HCT116 (cell line): ENCODE data around the gene ZMAT3. TPM values are rescaled to one million over a fixed set of nuclear protein-coding genes. Genes with fewer than 3 reads are reported as not detected.

ENCODE experiments used
- ATAC-seq: fragments of 200-7000 bp; cut with Tn5 transposase; 2 replicates; pipeline ENCODE4 v1.9.1; 2020; ENCODE audit warnings: mild to moderate bottlenecking, moderate library complexity
- BruUV-seq: library from RNA; stranded (reverse); fragments of 400-500 nt; replicated peaks from 2 replicates; lab custom pipeline; 2021; lab: Mats Ljungman, UMichigan
- CTCF ChIA-PET: fragments of 300-600 bp; sonication (Branson Sonifier 250); formaldehyde crosslinking; loops from one replicate; lab custom pipeline; 2021; ENCODE audit warnings: antibody characterized with exemption; lab: Charles Lee
- POLR2A ChIA-PET: fragments of 300-600, 350-600 bp; sonication (Branson Sonifier 250); formaldehyde crosslinking; loops from one replicate; lab custom pipeline; 2021; ENCODE audit warnings: antibody characterized with exemption; lab: Charles Lee
- RAD21 ChIA-PET, 2 experiments: fragments of 300-600 bp; sonication (Branson Sonifier 250); formaldehyde crosslinking; loops; one replicate each; lab custom pipeline; 2023; ENCODE audit warnings: low total read pairs in 2 of 2; ENCODE audit not compliant: uncharacterized antibody in 2 of 2, unreplicated experiment in 2 of 2, low non-redundant PET in 1 of 2; lab: Charles Lee
- DNase-seq: peaks from one replicate; pipeline ENCODE4 v3.0.0-alpha.2; 2010; ENCODE audit warnings: low read depth, low spot score
- H2AFZ ChIP-seq: fragments of 200-600 bp; shearing (Covaris generic), sonication (generic); 2 replicates; pipeline ENCODE4 v1.6.1; 2017; ENCODE audit warnings: low read depth, mixed run types, mixed read lengths, antibody characterized with exemption, low read length; ENCODE audit not compliant: poor library complexity, severe bottlenecking
- H3K27ac ChIP-seq: 2 replicates; pipeline ENCODE4 v1.5.1; 2012; ENCODE audit warnings: low read depth, low read length
- H3K27me3 ChIP-seq: fragments of 200-600 bp; sonication (generic); 2 replicates; pipeline ENCODE4 v1.6.1; 2016; ENCODE audit warnings: mixed run types, low read length, mixed read lengths; ENCODE audit not compliant: insufficient read depth
- H3K36me3 ChIP-seq, 2 experiments: fragments of 200-500 bp in 1 of 2; fragments of 200-600 bp in 1 of 2; sonication (Bioruptor generic) in 1 of 2; sonication (generic) in 1 of 2; 2 replicates each; pipeline versions ENCODE4 v1.5.1 to v1.6.1; 2014 to 2016; ENCODE audit warnings: low read length in 2 of 2, inconsistent platforms in 1 of 2, mixed read lengths in 1 of 2, mixed run types in 1 of 2; ENCODE audit not compliant: insufficient read depth in 2 of 2, control insufficient read depth in 1 of 2
- H3K4me1 ChIP-seq, 2 experiments: fragments of 200-600 bp in 1 of 2; sonication (generic) in 1 of 2; 2 replicates each; pipeline versions ENCODE4 v1.5.1 to v1.6.1; 2012 to 2017; ENCODE audit warnings: low read length in 2 of 2, inconsistent platforms in 1 of 2, mild to moderate bottlenecking in 1 of 2, mixed read lengths in 1 of 2, mixed run types in 1 of 2, moderate library complexity in 1 of 2; ENCODE audit not compliant: insufficient read depth in 2 of 2, control insufficient read depth in 1 of 2
- H3K4me2 ChIP-seq: fragments of 200-600 bp; sonication (generic); 2 replicates; pipeline ENCODE4 v1.6.1; 2017; ENCODE audit warnings: mixed run types, low read length, mixed read lengths
- H3K4me3 ChIP-seq, 2 experiments: fragments of 200-600 bp in 1 of 2; sonication (generic) in 1 of 2; replicated peaks in 1 of 2; 2 replicates each; pipeline ENCODE4 v1.5.1; 2011 to 2016; ENCODE audit warnings: low read length in 2 of 2, control low read depth in 1 of 2, low read depth in 1 of 2, mild to moderate bottlenecking in 1 of 2, mixed read lengths in 1 of 2, mixed run types in 1 of 2
- H3K79me2 ChIP-seq: fragments of 200-600 bp; sonication (generic); 2 replicates; pipeline ENCODE4 v1.6.1; 2017; ENCODE audit warnings: mild to moderate bottlenecking, mixed run types, low read length, moderate library complexity, mixed read lengths; ENCODE audit not compliant: insufficient read depth
- H3K9ac ChIP-seq: fragments of 200-600 bp; sonication (generic); 2 replicates; pipeline ENCODE4 v1.6.1; 2016; ENCODE audit warnings: low read length, mixed read lengths
- H3K9me2 ChIP-seq: fragments of 200-600 bp; sonication (generic), shearing (Covaris generic); 2 replicates; pipeline ENCODE4 v1.6.1; 2017; ENCODE audit warnings: mixed run types, mild to moderate bottlenecking, moderate library complexity; ENCODE audit not compliant: insufficient read depth
- H3K9me3 ChIP-seq, 2 experiments: fragments of 200-500 bp in 1 of 2; fragments of 200-600 bp in 1 of 2; sonication (Bioruptor generic) in 1 of 2; sonication (generic) in 1 of 2; 2 replicates each; pipeline ENCODE4 v1.6.1; 2014 to 2017; ENCODE audit warnings: low read length in 2 of 2, mixed read lengths in 2 of 2, inconsistent platforms in 1 of 2, low read depth in 1 of 2, mild to moderate bottlenecking in 1 of 2, mixed run types in 1 of 2, moderate library complexity in 1 of 2; ENCODE audit not compliant: control insufficient read depth in 1 of 2, insufficient read depth in 1 of 2
- H4K20me1 ChIP-seq: fragments of 200-600 bp; sonication (generic), shearing (Covaris generic); 2 replicates; pipeline ENCODE4 v1.6.1; 2017; ENCODE audit warnings: mixed run types, mild to moderate bottlenecking, moderate library complexity; ENCODE audit not compliant: insufficient read depth
- CBX3 ChIP-seq: IDR thresholded peaks from 2 replicates; pipeline ENCODE4 v1.6.1; 2012; ENCODE audit warnings: low read depth
- CEBPB ChIP-seq: IDR thresholded peaks from 2 replicates; pipeline ENCODE4 v1.6.1; 2012; ENCODE audit warnings: low read depth
- EZH2phosphoT487 ChIP-seq: fragments of 200-600 bp; IDR thresholded peaks from 2 replicates; pipeline ENCODE4 v1.6.1; 2018; ENCODE audit warnings: antibody characterized with exemption, borderline replicate concordance
- FOSL1 ChIP-seq: IDR thresholded peaks from 2 replicates; pipeline ENCODE4 v1.6.1; 2012; ENCODE audit warnings: low read depth
- SP1 ChIP-seq: IDR thresholded peaks from 2 replicates; pipeline ENCODE4 v1.6.1; 2012; ENCODE audit warnings: low read depth
- TCF7L2 ChIP-seq: IDR thresholded peaks from 2 replicates; pipeline ENCODE4 v1.7.0; 2011; ENCODE audit warnings: borderline replicate concordance, inconsistent platforms; ENCODE audit not compliant: insufficient read depth, insufficient read length; ENCODE audit errors: extremely low read depth
- ZFX ChIP-seq: fragments of 450-650 bp; IDR thresholded peaks from 2 replicates; pipeline ENCODE4 v1.6.1; 2017
- intact Hi-C: fragments of 100-400 bp; cut with micrococcal nuclease; formaldehyde crosslinking; loops from 2 replicates; pipeline ENCODE4 v1.10.0; 2022
- total RNA-seq: library from RNA; stranded (reverse); gene quantifications from one replicate; pipeline ENCODE4 v1.2.1, GENCODE V29; 2021; ENCODE audit not compliant: unreplicated experiment
- TF ChIP-seq, protein P1 (sequence below), 3 experiments: fragments of 200-600 bp in 1 of 3; sonication (generic) in 1 of 3; IDR thresholded peaks in 2 of 3; conservative IDR thresholded peaks in 1 of 3; 2 replicates each; pipeline ENCODE4 v1.5.1; 2012 to 2017; ENCODE audit warnings: low read depth in 2 of 3, low read length in 2 of 3, antibody characterized with exemption in 1 of 3, borderline replicate concordance in 1 of 3, control low read depth in 1 of 3, mild to moderate bottlenecking in 1 of 3, mixed read lengths in 1 of 3, mixed run types in 1 of 3, moderate library complexity in 1 of 3; ENCODE audit not compliant: insufficient read depth in 1 of 3
- TF ChIP-seq, protein P2 (sequence below): IDR thresholded peaks from 2 replicates; pipeline ENCODE4 v1.6.1; 2011; ENCODE audit warnings: mild to moderate bottlenecking, low read length, moderate library complexity; ENCODE audit not compliant: insufficient replicate concordance; ENCODE audit errors: extremely low read depth

ZMAT3 gene
- total RNA-seq, 1 experiment from 2014 or later, result 12.1 TPM

DNA sequence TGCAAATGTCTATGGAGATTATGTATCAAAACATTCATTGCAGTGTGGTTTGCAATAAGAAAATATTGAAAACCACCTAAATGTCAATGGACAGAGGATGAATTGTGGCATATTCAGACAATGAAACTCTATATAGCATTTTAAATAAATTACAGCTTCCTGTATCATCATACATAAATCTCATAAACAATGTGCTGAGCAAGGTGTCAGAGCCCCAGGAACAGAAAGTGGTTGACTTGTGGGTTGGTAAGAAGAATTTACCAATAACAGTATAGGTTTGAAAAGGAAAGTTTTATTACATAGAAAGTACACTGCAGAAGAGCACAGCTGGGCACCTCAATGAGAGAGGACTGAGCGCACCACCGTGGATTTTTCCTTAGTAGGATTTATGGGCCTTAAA, 75.2 kb downstream of the ZMAT3 start:
- Histone ChIP-seq H3K27ac (no peak overlapping the region), H3K9ac (no peak overlapping the region), H2AFZ (no peak overlapping the region), H4K20me1 (no peaks in the 10 kb centered on the region), H3K36me3 (no peaks in the 10 kb centered on the region), H3K4me2 (no peak overlapping the region), H3K79me2 (no peaks in the 10 kb centered on the region), H3K4me3 (no peak overlapping the region), H3K9me3 (no peaks in the 10 kb centered on the region)
- RAD21 ChIA-PET, result no interaction called here
- DNase-seq (no peak), ATAC-seq (no peak)
- BruUV-seq, result no TSS peak
- POLR2A ChIA-PET, result no interaction called here
- intact Hi-C loops, result no loop called here
- no peak for TF ChIP-seq FOSL1
- no peak for TF ChIP-seq CBX3
- TF ChIP-seq SP1, result no peak
- TF ChIP-seq TCF7L2, result no peak
- no peak for TF ChIP-seq CEBPB
- TF ChIP-seq, all 23 proteins: peak for 0
- CTCF ChIA-PET, result no interaction called here
- no peaks in the 10 kb centered on the region for H3K4me1 ChIP-seq
- H3K9me2 ChIP-seq, result no peaks in the 10 kb centered on the region
- no peaks in the 10 kb centered on the region for H3K27me3 ChIP-seq

DNA sequence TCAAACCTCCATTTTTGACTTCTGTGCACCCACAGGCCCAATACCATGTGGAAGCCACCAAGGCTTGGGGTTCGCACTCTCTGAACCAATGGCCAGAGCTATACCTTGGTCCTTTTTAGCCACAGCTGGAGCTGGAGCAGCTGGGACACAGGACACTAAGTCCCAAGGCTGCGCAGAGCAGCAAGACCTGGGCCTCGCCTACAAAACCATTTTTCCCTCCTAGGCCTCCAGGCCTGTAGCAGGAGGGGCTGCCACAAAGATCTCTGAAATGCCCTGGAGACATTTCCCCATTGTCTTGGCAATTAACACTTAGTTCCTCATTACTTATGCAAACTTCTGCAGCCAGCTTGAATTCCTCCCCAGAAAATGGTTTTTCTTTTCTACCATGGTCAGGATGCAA, 81.3 kb downstream of the ZMAT3 start:
- ChIA-PET POLR2A (no interaction called here), RAD21 (no interaction called here), CTCF (no interaction called here)
- TF ChIP-seq ZFX (no peak), EZH2phosphoT487 (no peak), CEBPB (no peak), FOSL1 (no peak)
- TF ChIP-seq, protein P1, sequence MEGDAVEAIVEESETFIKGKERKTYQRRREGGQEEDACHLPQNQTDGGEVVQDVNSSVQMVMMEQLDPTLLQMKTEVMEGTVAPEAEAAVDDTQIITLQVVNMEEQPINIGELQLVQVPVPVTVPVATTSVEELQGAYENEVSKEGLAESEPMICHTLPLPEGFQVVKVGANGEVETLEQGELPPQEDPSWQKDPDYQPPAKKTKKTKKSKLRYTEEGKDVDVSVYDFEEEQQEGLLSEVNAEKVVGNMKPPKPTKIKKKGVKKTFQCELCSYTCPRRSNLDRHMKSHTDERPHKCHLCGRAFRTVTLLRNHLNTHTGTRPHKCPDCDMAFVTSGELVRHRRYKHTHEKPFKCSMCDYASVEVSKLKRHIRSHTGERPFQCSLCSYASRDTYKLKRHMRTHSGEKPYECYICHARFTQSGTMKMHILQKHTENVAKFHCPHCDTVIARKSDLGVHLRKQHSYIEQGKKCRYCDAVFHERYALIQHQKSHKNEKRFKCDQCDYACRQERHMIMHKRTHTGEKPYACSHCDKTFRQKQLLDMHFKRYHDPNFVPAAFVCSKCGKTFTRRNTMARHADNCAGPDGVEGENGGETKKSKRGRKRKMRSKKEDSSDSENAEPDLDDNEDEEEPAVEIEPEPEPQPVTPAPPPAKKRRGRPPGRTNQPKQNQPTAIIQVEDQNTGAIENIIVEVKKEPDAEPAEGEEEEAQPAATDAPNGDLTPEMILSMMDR (IDR thresholded peaks at IDR 0.05 in 2 of 3, conservative IDR thresholded peaks at IDR 0.05 in 1 of 3; ENCODE audit: borderline replicate concordance in 1 of 3, insufficient read depth in 1 of 3, low read depth in 2 of 3, low read length in 2 of 3), result no peak
- TF ChIP-seq, protein P2, sequence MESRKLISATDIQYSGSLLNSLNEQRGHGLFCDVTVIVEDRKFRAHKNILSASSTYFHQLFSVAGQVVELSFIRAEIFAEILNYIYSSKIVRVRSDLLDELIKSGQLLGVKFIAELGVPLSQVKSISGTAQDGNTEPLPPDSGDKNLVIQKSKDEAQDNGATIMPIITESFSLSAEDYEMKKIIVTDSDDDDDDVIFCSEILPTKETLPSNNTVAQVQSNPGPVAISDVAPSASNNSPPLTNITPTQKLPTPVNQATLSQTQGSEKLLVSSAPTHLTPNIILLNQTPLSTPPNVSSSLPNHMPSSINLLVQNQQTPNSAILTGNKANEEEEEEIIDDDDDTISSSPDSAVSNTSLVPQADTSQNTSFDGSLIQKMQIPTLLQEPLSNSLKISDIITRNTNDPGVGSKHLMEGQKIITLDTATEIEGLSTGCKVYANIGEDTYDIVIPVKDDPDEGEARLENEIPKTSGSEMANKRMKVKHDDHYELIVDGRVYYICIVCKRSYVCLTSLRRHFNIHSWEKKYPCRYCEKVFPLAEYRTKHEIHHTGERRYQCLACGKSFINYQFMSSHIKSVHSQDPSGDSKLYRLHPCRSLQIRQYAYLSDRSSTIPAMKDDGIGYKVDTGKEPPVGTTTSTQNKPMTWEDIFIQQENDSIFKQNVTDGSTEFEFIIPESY, result no peak
- Histone ChIP-seq H2AFZ (no peak overlapping the region), H4K20me1 (no peaks in the 10 kb centered on the region), H3K4me1 (no peaks in the 10 kb centered on the region), H3K79me2 (no peaks in the 10 kb centered on the region), H3K9me3 (peaks cover 12 to 15% of the 10 kb centered on the region in 2 experiments; a peak in 3 of 4 replicates), H3K9me2 (no peaks in the 10 kb centered on the region), H3K36me3 (no peaks in the 10 kb centered on the region), H3K4me3 (no peak overlapping the region), H3K27ac (no peak overlapping the region), H3K9ac (no peak overlapping the region), H3K4me2 (no peak overlapping the region), H3K27me3 (no peaks in the 10 kb centered on the region)
- BruUV-seq, result no TSS peak
- DNase-seq, result no peak
- intact Hi-C loops, result no loop called here
- no peak for ATAC-seq
